HCT116 (cell line): ENCODE results near the gene TMEM164. TPM values are rescaled to one million over a fixed set of nuclear protein-coding genes. Genes with fewer than 3 reads are reported as not detected.

Experiments
- ATAC-seq: fragments of 200-7000 bp; cut with Tn5 transposase; 2 replicates; pipeline ENCODE4 v1.9.1; 2020; ENCODE audit warnings: mild to moderate bottlenecking, moderate library complexity
- BruUV-seq: library from RNA; stranded (reverse); fragments of 400-500 nt; replicated peaks from 2 replicates; lab custom pipeline; 2021; lab: Mats Ljungman, UMichigan
- CTCF ChIA-PET: fragments of 300-600 bp; sonication (Branson Sonifier 250); formaldehyde crosslinking; loops from one replicate; lab custom pipeline; 2021; ENCODE audit warnings: antibody characterized with exemption; lab: Charles Lee
- POLR2A ChIA-PET: fragments of 300-600, 350-600 bp; sonication (Branson Sonifier 250); formaldehyde crosslinking; loops from one replicate; lab custom pipeline; 2021; ENCODE audit warnings: antibody characterized with exemption; lab: Charles Lee
- RAD21 ChIA-PET, 2 experiments: fragments of 300-600 bp; sonication (Branson Sonifier 250); formaldehyde crosslinking; loops; one replicate each; lab custom pipeline; 2023; ENCODE audit warnings: low total read pairs in 2 of 2; ENCODE audit not compliant: uncharacterized antibody in 2 of 2, unreplicated experiment in 2 of 2, low non-redundant PET in 1 of 2; lab: Charles Lee
- DNase-seq: peaks from one replicate; pipeline ENCODE4 v3.0.0-alpha.2; 2010; ENCODE audit warnings: low read depth, low spot score
- H2AFZ ChIP-seq: fragments of 200-600 bp; shearing (Covaris generic), sonication (generic); 2 replicates; pipeline ENCODE4 v1.6.1; 2017; ENCODE audit warnings: low read depth, mixed run types, mixed read lengths, antibody characterized with exemption, low read length; ENCODE audit not compliant: poor library complexity, severe bottlenecking
- H3K27ac ChIP-seq: 2 replicates; pipeline ENCODE4 v1.5.1; 2012; ENCODE audit warnings: low read depth, low read length
- H3K27me3 ChIP-seq: fragments of 200-600 bp; sonication (generic); 2 replicates; pipeline ENCODE4 v1.6.1; 2016; ENCODE audit warnings: mixed run types, low read length, mixed read lengths; ENCODE audit not compliant: insufficient read depth
- H3K36me3 ChIP-seq, 2 experiments: fragments of 200-500 bp in 1 of 2; fragments of 200-600 bp in 1 of 2; sonication (Bioruptor generic) in 1 of 2; sonication (generic) in 1 of 2; 2 replicates each; pipeline versions ENCODE4 v1.5.1 to v1.6.1; 2014 to 2016; ENCODE audit warnings: low read length in 2 of 2, inconsistent platforms in 1 of 2, mixed read lengths in 1 of 2, mixed run types in 1 of 2; ENCODE audit not compliant: insufficient read depth in 2 of 2, control insufficient read depth in 1 of 2
- H3K4me1 ChIP-seq, 2 experiments: fragments of 200-600 bp in 1 of 2; sonication (generic) in 1 of 2; 2 replicates each; pipeline versions ENCODE4 v1.5.1 to v1.6.1; 2012 to 2017; ENCODE audit warnings: low read length in 2 of 2, inconsistent platforms in 1 of 2, mild to moderate bottlenecking in 1 of 2, mixed read lengths in 1 of 2, mixed run types in 1 of 2, moderate library complexity in 1 of 2; ENCODE audit not compliant: insufficient read depth in 2 of 2, control insufficient read depth in 1 of 2
- H3K4me2 ChIP-seq: fragments of 200-600 bp; sonication (generic); 2 replicates; pipeline ENCODE4 v1.6.1; 2017; ENCODE audit warnings: mixed run types, low read length, mixed read lengths
- H3K4me3 ChIP-seq, 2 experiments: fragments of 200-600 bp in 1 of 2; sonication (generic) in 1 of 2; replicated peaks in 1 of 2; 2 replicates each; pipeline ENCODE4 v1.5.1; 2011 to 2016; ENCODE audit warnings: low read length in 2 of 2, control low read depth in 1 of 2, low read depth in 1 of 2, mild to moderate bottlenecking in 1 of 2, mixed read lengths in 1 of 2, mixed run types in 1 of 2
- H3K79me2 ChIP-seq: fragments of 200-600 bp; sonication (generic); 2 replicates; pipeline ENCODE4 v1.6.1; 2017; ENCODE audit warnings: mild to moderate bottlenecking, mixed run types, low read length, moderate library complexity, mixed read lengths; ENCODE audit not compliant: insufficient read depth
- H3K9ac ChIP-seq: fragments of 200-600 bp; sonication (generic); 2 replicates; pipeline ENCODE4 v1.6.1; 2016; ENCODE audit warnings: low read length, mixed read lengths
- H3K9me2 ChIP-seq: fragments of 200-600 bp; sonication (generic), shearing (Covaris generic); 2 replicates; pipeline ENCODE4 v1.6.1; 2017; ENCODE audit warnings: mixed run types, mild to moderate bottlenecking, moderate library complexity; ENCODE audit not compliant: insufficient read depth
- H3K9me3 ChIP-seq, 2 experiments: fragments of 200-500 bp in 1 of 2; fragments of 200-600 bp in 1 of 2; sonication (Bioruptor generic) in 1 of 2; sonication (generic) in 1 of 2; 2 replicates each; pipeline ENCODE4 v1.6.1; 2014 to 2017; ENCODE audit warnings: low read length in 2 of 2, mixed read lengths in 2 of 2, inconsistent platforms in 1 of 2, low read depth in 1 of 2, mild to moderate bottlenecking in 1 of 2, mixed run types in 1 of 2, moderate library complexity in 1 of 2; ENCODE audit not compliant: control insufficient read depth in 1 of 2, insufficient read depth in 1 of 2
- H4K20me1 ChIP-seq: fragments of 200-600 bp; sonication (generic), shearing (Covaris generic); 2 replicates; pipeline ENCODE4 v1.6.1; 2017; ENCODE audit warnings: mixed run types, mild to moderate bottlenecking, moderate library complexity; ENCODE audit not compliant: insufficient read depth
- CBX3 ChIP-seq: IDR thresholded peaks from 2 replicates; pipeline ENCODE4 v1.6.1; 2012; ENCODE audit warnings: low read depth
- CEBPB ChIP-seq: IDR thresholded peaks from 2 replicates; pipeline ENCODE4 v1.6.1; 2012; ENCODE audit warnings: low read depth
- EGR1 ChIP-seq: IDR thresholded peaks from 2 replicates; pipeline ENCODE4 v1.6.1; 2012; ENCODE audit warnings: low read depth
- EZH2 ChIP-seq: fragments of 200-600 bp; sonication (generic); IDR thresholded peaks from 2 replicates; pipeline ENCODE4 v1.6.1; 2017; ENCODE audit warnings: antibody characterized with exemption, mixed run types
- FOSL1 ChIP-seq: IDR thresholded peaks from 2 replicates; pipeline ENCODE4 v1.6.1; 2012; ENCODE audit warnings: low read depth
- JUND ChIP-seq: IDR thresholded peaks from 2 replicates; pipeline ENCODE4 v1.6.1; 2012
- POLR2AphosphoS5 ChIP-seq: IDR thresholded peaks from 2 replicates; pipeline ENCODE4 v1.6.1; 2011; ENCODE audit warnings: mild to moderate bottlenecking, low read depth, low read length, moderate library complexity
- RAD21 ChIP-seq: IDR thresholded peaks from 2 replicates; pipeline ENCODE4 v1.6.1; 2012; ENCODE audit warnings: low read depth, mild to moderate bottlenecking
- SRF ChIP-seq: IDR thresholded peaks from 2 replicates; pipeline ENCODE4 v1.6.1; 2012; ENCODE audit warnings: low read depth
- ZNF274 ChIP-seq: fragments of 200-500 bp; sonication (Bioruptor generic); IDR thresholded peaks from 2 replicates; pipeline ENCODE4 v1.6.1; 2014; ENCODE audit warnings: mild to moderate bottlenecking, low read depth, low read length, inconsistent platforms
- intact Hi-C: fragments of 100-400 bp; cut with micrococcal nuclease; formaldehyde crosslinking; loops from 2 replicates; pipeline ENCODE4 v1.10.0; 2022
- total RNA-seq: library from RNA; stranded (reverse); gene quantifications from one replicate; pipeline ENCODE4 v1.2.1, GENCODE V29; 2021; ENCODE audit not compliant: unreplicated experiment
- TF ChIP-seq, protein P1 (sequence below): IDR thresholded peaks from 2 replicates; pipeline ENCODE4 v1.6.1; 2012
- TF ChIP-seq, protein P2 (sequence below), 3 experiments: fragments of 200-600 bp in 1 of 3; sonication (generic) in 1 of 3; IDR thresholded peaks in 2 of 3; conservative IDR thresholded peaks in 1 of 3; 2 replicates each; pipeline ENCODE4 v1.5.1; 2012 to 2017; ENCODE audit warnings: low read depth in 2 of 3, low read length in 2 of 3, antibody characterized with exemption in 1 of 3, borderline replicate concordance in 1 of 3, control low read depth in 1 of 3, mild to moderate bottlenecking in 1 of 3, mixed read lengths in 1 of 3, mixed run types in 1 of 3, moderate library complexity in 1 of 3; ENCODE audit not compliant: insufficient read depth in 1 of 3
- TF ChIP-seq, protein P3 (sequence below): IDR thresholded peaks from 2 replicates; pipeline ENCODE4 v1.6.1; 2011; ENCODE audit warnings: mild to moderate bottlenecking, low read length, moderate library complexity; ENCODE audit not compliant: insufficient replicate concordance; ENCODE audit errors: extremely low read depth

TMEM164 gene
- total RNA-seq, 1 experiment from 2014 or later = 18.7 TPM

DNA sequence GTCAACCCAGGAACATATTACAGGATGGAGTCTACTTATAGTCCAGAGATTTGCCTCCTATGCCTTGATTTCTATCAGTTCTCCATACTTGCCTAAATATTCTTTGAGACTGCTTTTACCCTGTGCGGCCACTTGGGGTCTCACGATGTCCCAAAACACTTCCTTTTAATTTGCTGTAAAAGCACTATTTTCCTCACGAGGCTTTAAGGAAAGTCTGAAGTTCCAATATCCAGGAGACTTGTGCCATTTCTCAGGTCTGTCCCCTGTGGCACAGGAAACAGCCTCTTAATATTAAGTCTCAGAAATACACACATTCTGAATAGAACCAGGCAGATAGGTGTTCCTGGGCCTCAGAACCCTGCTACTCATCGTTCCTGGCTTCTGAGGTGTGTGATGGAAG lies 142.9 kb downstream of the TMEM164 start:
- H3K4me3 ChIP-seq = no peak overlapping the region
- DNase-seq = no peak
- intact Hi-C loops = loop anchor here (2.0 kb wide), 1 partner anchor 235 kb away; no protein-coding TSS in a partner anchor
- no peak overlapping the region for H3K27ac ChIP-seq
- no peaks in the 10 kb centered on the region for H4K20me1 ChIP-seq
- ChIA-PET CTCF (interaction anchor here (0.6 to 3.4 kb wide), 17 partner anchors 10 to 435 kb away, joined by 3 to 26 read pairs (median 3); no protein-coding TSS in a partner anchor), RAD21 (no interaction called here), POLR2A (no interaction called here)
- no peaks in the 10 kb centered on the region for H3K4me1 ChIP-seq
- peak; percentile 62 for ATAC-seq
- H3K9me3 ChIP-seq = no peaks in the 10 kb centered on the region
- H3K79me2 ChIP-seq = no peaks in the 10 kb centered on the region
- H3K9ac ChIP-seq = no peak overlapping the region
- H2AFZ ChIP-seq = no peak overlapping the region
- BruUV-seq = no TSS peak
- no peak overlapping the region for H3K4me2 ChIP-seq
- H3K27me3 ChIP-seq = no peaks in the 10 kb centered on the region
- TF ChIP-seq, protein P1, sequence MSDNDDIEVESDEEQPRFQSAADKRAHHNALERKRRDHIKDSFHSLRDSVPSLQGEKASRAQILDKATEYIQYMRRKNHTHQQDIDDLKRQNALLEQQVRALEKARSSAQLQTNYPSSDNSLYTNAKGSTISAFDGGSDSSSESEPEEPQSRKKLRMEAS = no peak
- TF ChIP-seq CBX3 = no peak
- TF ChIP-seq RAD21 = peak; percentile 26; the same call in 1 of the 2 replicates
- TF ChIP-seq FOSL1 = no peak
- no peak for TF ChIP-seq SRF
- TF ChIP-seq, protein P2, sequence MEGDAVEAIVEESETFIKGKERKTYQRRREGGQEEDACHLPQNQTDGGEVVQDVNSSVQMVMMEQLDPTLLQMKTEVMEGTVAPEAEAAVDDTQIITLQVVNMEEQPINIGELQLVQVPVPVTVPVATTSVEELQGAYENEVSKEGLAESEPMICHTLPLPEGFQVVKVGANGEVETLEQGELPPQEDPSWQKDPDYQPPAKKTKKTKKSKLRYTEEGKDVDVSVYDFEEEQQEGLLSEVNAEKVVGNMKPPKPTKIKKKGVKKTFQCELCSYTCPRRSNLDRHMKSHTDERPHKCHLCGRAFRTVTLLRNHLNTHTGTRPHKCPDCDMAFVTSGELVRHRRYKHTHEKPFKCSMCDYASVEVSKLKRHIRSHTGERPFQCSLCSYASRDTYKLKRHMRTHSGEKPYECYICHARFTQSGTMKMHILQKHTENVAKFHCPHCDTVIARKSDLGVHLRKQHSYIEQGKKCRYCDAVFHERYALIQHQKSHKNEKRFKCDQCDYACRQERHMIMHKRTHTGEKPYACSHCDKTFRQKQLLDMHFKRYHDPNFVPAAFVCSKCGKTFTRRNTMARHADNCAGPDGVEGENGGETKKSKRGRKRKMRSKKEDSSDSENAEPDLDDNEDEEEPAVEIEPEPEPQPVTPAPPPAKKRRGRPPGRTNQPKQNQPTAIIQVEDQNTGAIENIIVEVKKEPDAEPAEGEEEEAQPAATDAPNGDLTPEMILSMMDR (IDR thresholded peaks at IDR 0.05 in 2 of 3, conservative IDR thresholded peaks at IDR 0.05 in 1 of 3; ENCODE audit: borderline replicate concordance in 1 of 3, insufficient read depth in 1 of 3, low read depth in 2 of 3, low read length in 2 of 3) = peak; percentile 11 to 50 (median 46); a peak in 4 of 6 replicates
- TF ChIP-seq EZH2 = no peak
- TF ChIP-seq CEBPB = no peak
- TF ChIP-seq, all 23 proteins: peak for 2
- Histone ChIP-seq H3K9me2 (no peaks in the 10 kb centered on the region), H3K36me3 (no peaks in the 10 kb centered on the region)

GRCh38 chrX:110146521-110146920 lies 143.6 kb downstream of the TMEM164 start:
- no TSS peak for BruUV-seq
- Histone ChIP-seq H3K9me2 (no peaks in the 10 kb centered on the region), H3K79me2 (no peaks in the 10 kb centered on the region), H4K20me1 (no peaks in the 10 kb centered on the region), H3K4me3 (no peak overlapping the region), H2AFZ (no peak overlapping the region), H3K27me3 (no peaks in the 10 kb centered on the region), H3K4me2 (no peak overlapping the region), H3K36me3 (no peaks in the 10 kb centered on the region), H3K4me1 (no peaks in the 10 kb centered on the region), H3K27ac (no peak overlapping the region), H3K9ac (no peak overlapping the region), H3K9me3 (no peaks in the 10 kb centered on the region)
- RAD21 ChIA-PET = no interaction called here
- intact Hi-C loops = loop anchor here (2.0 kb wide), 1 partner anchor 236 kb away; no protein-coding TSS in a partner anchor
- peak; percentile 8 for DNase-seq
- peak; percentile 78 for ATAC-seq
- CTCF ChIA-PET = interaction anchor here (0.6 to 3.4 kb wide), 17 partner anchors 9 to 435 kb away, joined by 3 to 26 read pairs (median 3); no protein-coding TSS in a partner anchor
- POLR2A ChIA-PET = no interaction called here
- TF ChIP-seq JUND (no peak), ZNF274 (no peak), EGR1 (no peak), EZH2 (no peak), RAD21 (peak; percentile 58), POLR2AphosphoS5 (no peak)
- TF ChIP-seq, protein P3, sequence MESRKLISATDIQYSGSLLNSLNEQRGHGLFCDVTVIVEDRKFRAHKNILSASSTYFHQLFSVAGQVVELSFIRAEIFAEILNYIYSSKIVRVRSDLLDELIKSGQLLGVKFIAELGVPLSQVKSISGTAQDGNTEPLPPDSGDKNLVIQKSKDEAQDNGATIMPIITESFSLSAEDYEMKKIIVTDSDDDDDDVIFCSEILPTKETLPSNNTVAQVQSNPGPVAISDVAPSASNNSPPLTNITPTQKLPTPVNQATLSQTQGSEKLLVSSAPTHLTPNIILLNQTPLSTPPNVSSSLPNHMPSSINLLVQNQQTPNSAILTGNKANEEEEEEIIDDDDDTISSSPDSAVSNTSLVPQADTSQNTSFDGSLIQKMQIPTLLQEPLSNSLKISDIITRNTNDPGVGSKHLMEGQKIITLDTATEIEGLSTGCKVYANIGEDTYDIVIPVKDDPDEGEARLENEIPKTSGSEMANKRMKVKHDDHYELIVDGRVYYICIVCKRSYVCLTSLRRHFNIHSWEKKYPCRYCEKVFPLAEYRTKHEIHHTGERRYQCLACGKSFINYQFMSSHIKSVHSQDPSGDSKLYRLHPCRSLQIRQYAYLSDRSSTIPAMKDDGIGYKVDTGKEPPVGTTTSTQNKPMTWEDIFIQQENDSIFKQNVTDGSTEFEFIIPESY = no peak
- TF ChIP-seq, protein P2 (IDR thresholded peaks at IDR 0.05 in 2 of 3, conservative IDR thresholded peaks at IDR 0.05 in 1 of 3; ENCODE audit: borderline replicate concordance in 1 of 3, insufficient read depth in 1 of 3, low read depth in 2 of 3, low read length in 2 of 3) = peak; percentile 51 to 60 (median 60); a peak in 5 of 6 replicates
